Measurements from ENCODE around the gene GIGYF2. TPM values are rescaled to one million over a fixed set of nuclear protein-coding genes. Genes with fewer than 3 reads are reported as not detected.
A peak's percentile ranks its signal among the peaks of the same experiment; 100 is the strongest.
"Not testable (repeated sequence)": the region's sequence is repeated elsewhere in the genome, so short reads cannot be mapped to it uniquely, and the experiment has no call there.

Gene GIGYF2
- total and polyA plus RNA-seq, 8 donors: 17.4 to 50.9 (median 41.0) TPM

DNA sequence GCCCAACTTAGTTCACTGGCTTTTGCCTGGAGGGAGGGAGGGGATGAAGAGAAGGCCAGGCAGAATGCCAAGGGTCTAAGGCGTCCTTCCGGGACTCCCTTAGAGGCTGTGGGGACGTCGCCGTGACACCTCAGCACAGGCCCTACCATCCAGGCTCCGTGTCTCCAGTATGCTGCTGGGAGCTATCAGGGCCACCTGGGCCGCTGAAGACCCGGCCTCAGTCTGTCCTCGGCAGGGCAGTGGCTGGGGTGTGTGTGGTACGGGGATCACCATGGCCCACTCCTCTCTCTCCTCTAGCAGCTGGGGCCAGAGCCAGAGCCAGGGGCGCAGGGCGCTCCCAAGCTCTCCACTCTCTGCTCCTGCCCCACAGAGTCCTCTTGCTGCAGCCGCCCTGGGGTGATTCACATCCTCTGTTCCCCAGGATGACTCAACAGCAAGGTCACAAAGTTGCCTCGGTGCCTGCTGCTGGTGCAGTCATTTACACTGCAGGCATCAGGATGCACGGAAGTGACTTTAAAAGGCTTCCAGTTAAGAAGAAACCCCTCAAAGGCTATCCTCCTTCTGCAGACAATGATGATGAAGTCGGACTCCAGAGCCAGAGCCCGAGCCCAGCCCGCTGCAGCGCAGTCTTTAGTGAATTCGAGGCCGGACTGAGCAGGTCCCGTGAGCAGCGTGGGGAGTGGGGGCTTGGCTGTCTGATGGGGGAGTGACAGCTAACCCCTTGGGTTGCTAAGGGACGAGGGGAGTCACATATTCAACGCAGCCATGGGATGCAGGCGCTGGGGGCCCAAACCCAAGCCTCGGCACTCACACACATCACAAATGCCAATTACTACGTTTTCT lies 204.8 kb downstream of the GIGYF2 start:
- H3K4me3 ChIP-seq: no peak overlapping the region
- H3K27me3 ChIP-seq: no peaks in the 10 kb centered on the region
- FAIRE-seq: no peak
- WGBS, 2 donors: 85 to 86% methylated on average over 24 to 28 of the region's 28 CpGs
- no peak overlapping the region for H3K27ac ChIP-seq
- ATAC-seq: peak in 1 of 4 donors; percentile 29
- no peaks in the 10 kb centered on the region for H3K9me3 ChIP-seq
- peak in 1 of 6 donors; percentile 35 for DNase-seq
- no peaks in the 10 kb centered on the region for H3K4me1 ChIP-seq
- H3K36me3 ChIP-seq: no peaks in the 10 kb centered on the region
- intact Hi-C loops (cut with DNase I): no loop called here
- TF ChIP-seq, protein P1, sequence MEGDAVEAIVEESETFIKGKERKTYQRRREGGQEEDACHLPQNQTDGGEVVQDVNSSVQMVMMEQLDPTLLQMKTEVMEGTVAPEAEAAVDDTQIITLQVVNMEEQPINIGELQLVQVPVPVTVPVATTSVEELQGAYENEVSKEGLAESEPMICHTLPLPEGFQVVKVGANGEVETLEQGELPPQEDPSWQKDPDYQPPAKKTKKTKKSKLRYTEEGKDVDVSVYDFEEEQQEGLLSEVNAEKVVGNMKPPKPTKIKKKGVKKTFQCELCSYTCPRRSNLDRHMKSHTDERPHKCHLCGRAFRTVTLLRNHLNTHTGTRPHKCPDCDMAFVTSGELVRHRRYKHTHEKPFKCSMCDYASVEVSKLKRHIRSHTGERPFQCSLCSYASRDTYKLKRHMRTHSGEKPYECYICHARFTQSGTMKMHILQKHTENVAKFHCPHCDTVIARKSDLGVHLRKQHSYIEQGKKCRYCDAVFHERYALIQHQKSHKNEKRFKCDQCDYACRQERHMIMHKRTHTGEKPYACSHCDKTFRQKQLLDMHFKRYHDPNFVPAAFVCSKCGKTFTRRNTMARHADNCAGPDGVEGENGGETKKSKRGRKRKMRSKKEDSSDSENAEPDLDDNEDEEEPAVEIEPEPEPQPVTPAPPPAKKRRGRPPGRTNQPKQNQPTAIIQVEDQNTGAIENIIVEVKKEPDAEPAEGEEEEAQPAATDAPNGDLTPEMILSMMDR (IDR thresholded peaks at IDR 0.05): no peak

- intact Hi-C loops (cut with DNase I): no loop called here
- ATAC-seq (no peak), FAIRE-seq (no peak), DNase-seq (no peak)
- TF ChIP-seq, protein P1 (IDR thresholded peaks at IDR 0.05): no peak
- Histone ChIP-seq H3K4me1 (no peaks in the 10 kb centered on the region), H3K27ac (no peak overlapping the region), H3K36me3 (no peaks in the 10 kb centered on the region), H3K9me3 (no peaks in the 10 kb centered on the region), H3K27me3 (no peaks in the 10 kb centered on the region), H3K4me3 (no peak overlapping the region)
- WGBS, 2 donors: 79 to 88% methylated on average over 9 of the region's 9 CpGs
Observed at GRCh38 chr2:232903989-232904388, 206.9 kb downstream of the GIGYF2 start.

DNA sequence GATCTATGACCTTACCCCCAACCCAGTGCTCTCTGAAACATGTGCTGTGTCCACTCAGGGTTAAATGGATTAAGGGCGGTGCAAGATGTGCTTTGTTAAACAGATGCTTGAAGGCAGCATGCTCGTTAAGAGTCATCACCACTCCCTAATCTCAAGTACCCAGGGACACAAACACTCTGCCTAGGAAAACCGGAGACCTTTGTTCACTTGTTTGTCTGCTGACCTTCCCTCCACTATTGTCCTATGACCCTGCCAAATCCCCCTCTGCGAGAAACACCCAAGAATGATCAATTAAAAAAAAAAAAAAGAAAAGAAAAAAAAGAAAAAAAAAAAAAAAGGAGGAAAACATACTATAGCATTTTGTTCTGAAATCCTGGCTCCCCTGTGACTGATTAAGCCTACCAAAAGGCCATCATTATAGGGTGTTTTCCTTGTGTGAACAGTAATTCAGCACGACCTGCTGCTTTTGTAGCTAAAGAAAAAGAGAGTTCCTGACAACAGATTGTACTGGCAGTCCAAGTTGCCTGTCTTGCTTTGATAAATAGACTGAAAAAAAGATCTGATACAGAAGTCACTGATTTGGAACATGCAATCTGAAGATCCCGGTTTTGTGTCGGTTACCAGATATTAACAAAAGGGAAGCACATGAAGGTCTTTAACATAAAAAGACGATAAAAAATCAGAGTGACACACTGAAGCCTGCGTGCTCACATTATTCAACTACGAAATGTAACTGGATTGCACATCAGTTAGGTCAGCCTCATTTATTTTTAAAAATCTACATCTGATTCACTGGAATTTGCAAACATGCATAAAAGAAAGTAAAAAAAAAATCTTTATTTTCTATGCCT lies 210.0 kb downstream of the GIGYF2 start:
- ATAC-seq; H3K4me1 ChIP-seq; DNase-seq; H3K36me3 ChIP-seq; H3K9me3 ChIP-seq; H3K4me3 ChIP-seq; FAIRE-seq; H3K27ac ChIP-seq; H3K27me3 ChIP-seq; intact Hi-C loops (cut with DNase I): not testable (repeated sequence)
- WGBS, 2 donors: 77 to 78% methylated on average over 7 to 9 of the region's 10 CpGs

GRCh38 chr2:232907718-232908085 lies 210.6 kb downstream of the GIGYF2 start:
- H3K27ac ChIP-seq; H3K27me3 ChIP-seq; H3K4me3 ChIP-seq; intact Hi-C loops (cut with DNase I); H3K9me3 ChIP-seq; H3K4me1 ChIP-seq; ATAC-seq; H3K36me3 ChIP-seq; FAIRE-seq; DNase-seq: not testable (repeated sequence)
- 94 to 98% methylated on average over 9 of the region's 9 CpGs for WGBS, 2 donors

- DNase-seq (no peak), FAIRE-seq (no peak), ATAC-seq (no peak)
- intact Hi-C loops (cut with DNase I): no loop called here
- Histone ChIP-seq H3K4me3 (no peak overlapping the region), H3K4me1 (no peaks in the 10 kb centered on the region), H3K36me3 (no peaks in the 10 kb centered on the region), H3K27me3 (no peaks in the 10 kb centered on the region), H3K27ac (no peak overlapping the region), H3K9me3 (no peaks in the 10 kb centered on the region)
- WGBS, 2 donors: 38 to 46% methylated on average over 6 of the region's 6 CpGs
- TF ChIP-seq, protein P1 (IDR thresholded peaks at IDR 0.05): no peak
Observed at GRCh38 chr2:232908695-232909094, 211.6 kb downstream of the GIGYF2 start.

Other genes starting within 250 kb of the GIGYF2 start
- gene ALPI, start 241.2 kb upstream of the GIGYF2 start, total RNA-seq: not detected
- not detected for gene ALPI, start 241.2 kb upstream of the GIGYF2 start, polyA plus RNA-seq
- 1 to 10 TPM in 1 of 6 donors, under 1 TPM in 3, not detected in 2; 0.47 to 1.1 (median 0.76) TPM for gene ECEL1, start 209.5 kb upstream of the GIGYF2 start, total RNA-seq
- gene ECEL1, start 209.5 kb upstream of the GIGYF2 start, polyA plus RNA-seq: under 1 TPM; 0.30 to 0.99 TPM
- not detected for gene PRSS56, start 176.9 kb upstream of the GIGYF2 start, total RNA-seq
- under 1 TPM in 1 of 2 donors, not detected in 1; 0.02 TPM for gene PRSS56, start 176.9 kb upstream of the GIGYF2 start, polyA plus RNA-seq
- gene CHRND, start 171.2 kb upstream of the GIGYF2 start, total RNA-seq: under 1 TPM in 2 of 6 donors, not detected in 4; 0.12 to 0.22 TPM
- under 1 TPM in 1 of 2 donors, not detected in 1; 0.07 TPM for gene CHRND, start 171.2 kb upstream of the GIGYF2 start, polyA plus RNA-seq
- gene CHRNG, start 157.6 kb upstream of the GIGYF2 start, total RNA-seq: not detected
- not detected for gene CHRNG, start 157.6 kb upstream of the GIGYF2 start, polyA plus RNA-seq
- gene TIGD1, start 146.8 kb upstream of the GIGYF2 start, total RNA-seq: 1 to 10 TPM in 5 of 6 donors, under 1 TPM in 1; 0.88 to 2.8 (median 2.0) TPM
- gene TIGD1, start 146.8 kb upstream of the GIGYF2 start, polyA plus RNA-seq: 1 to 10 TPM; 2.8 to 5.9 TPM
- gene EIF4E2, start 146.6 kb upstream of the GIGYF2 start, total RNA-seq: 10 to 100 TPM; 17.8 to 33.0 (median 22.8) TPM
- gene EIF4E2, start 146.6 kb upstream of the GIGYF2 start, polyA plus RNA-seq: 10 to 100 TPM; 28.0 to 31.1 TPM
- gene EFHD1, start 63.7 kb upstream of the GIGYF2 start, total RNA-seq: 1 to 10 TPM in 3 of 6 donors, under 1 TPM in 3; 0.31 to 1.7 (median 1.1) TPM
- 1 to 10 TPM; 3.8 to 4.8 TPM for gene EFHD1, start 63.7 kb upstream of the GIGYF2 start, polyA plus RNA-seq
- under 1 TPM in 1 of 6 donors, not detected in 5; 0.37 TPM for gene KCNJ13, start 79.2 kb downstream of the GIGYF2 start, total RNA-seq
- gene KCNJ13, start 79.2 kb downstream of the GIGYF2 start, polyA plus RNA-seq: not detected
- 1 to 10 TPM in 5 of 6 donors, under 1 TPM in 1; 0.76 to 2.3 (median 1.3) TPM for gene SNORC, start 172.9 kb downstream of the GIGYF2 start, total RNA-seq
- gene SNORC, start 172.9 kb downstream of the GIGYF2 start, polyA plus RNA-seq: 10 to 100 TPM in 1 of 2 donors, 1 to 10 TPM in 1; 4.0 to 13.2 TPM

All from pancreas (tissue), 10 donors.